Astrocyte (in vitro differentiated cells and primary cell): ENCODE results near the gene HELT.

Source experiments
- EZH2 ChIP-seq: IDR thresholded peaks from 2 replicates; pipeline ENCODE4 v1.6.1; 2012; ENCODE audit warnings: mild to moderate bottlenecking, low read length, inconsistent platforms; ENCODE audit not compliant: insufficient read depth
- TF ChIP-seq, protein P1 (sequence below): IDR thresholded peaks from 2 replicates; pipeline ENCODE4 v1.5.1; 2011; ENCODE audit warnings: low read depth, mild to moderate bottlenecking, inconsistent platforms, low read length, moderate library complexity; ENCODE audit not compliant: insufficient read depth

DNA sequence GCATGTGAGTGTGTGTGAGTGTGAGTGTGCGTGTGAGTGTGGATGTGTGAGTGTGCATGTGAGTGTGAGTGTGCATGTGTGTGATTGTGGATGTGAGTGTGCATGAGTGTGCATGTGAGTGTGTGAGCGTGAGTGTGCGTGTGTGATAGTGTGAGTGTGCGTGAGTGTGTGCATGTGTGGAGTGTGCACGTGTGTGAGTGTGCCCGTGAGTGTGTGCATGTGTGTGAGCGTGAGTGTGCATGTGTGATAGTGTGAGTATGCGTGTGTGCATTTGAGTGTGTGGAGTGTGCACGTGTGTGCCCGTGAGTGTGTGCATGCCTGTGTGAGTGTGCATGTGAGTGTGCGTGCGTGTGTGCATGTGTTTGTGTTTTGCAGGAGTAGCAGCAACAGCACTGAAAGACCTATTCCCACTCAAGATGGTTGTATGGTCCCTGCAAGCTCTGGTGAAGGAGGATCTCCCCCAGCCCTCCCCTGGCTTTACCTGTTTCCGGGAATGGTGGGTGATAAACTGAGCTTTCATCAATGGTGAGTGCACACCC, 30.7 kb upstream of the HELT start:
- TF ChIP-seq, protein P1, sequence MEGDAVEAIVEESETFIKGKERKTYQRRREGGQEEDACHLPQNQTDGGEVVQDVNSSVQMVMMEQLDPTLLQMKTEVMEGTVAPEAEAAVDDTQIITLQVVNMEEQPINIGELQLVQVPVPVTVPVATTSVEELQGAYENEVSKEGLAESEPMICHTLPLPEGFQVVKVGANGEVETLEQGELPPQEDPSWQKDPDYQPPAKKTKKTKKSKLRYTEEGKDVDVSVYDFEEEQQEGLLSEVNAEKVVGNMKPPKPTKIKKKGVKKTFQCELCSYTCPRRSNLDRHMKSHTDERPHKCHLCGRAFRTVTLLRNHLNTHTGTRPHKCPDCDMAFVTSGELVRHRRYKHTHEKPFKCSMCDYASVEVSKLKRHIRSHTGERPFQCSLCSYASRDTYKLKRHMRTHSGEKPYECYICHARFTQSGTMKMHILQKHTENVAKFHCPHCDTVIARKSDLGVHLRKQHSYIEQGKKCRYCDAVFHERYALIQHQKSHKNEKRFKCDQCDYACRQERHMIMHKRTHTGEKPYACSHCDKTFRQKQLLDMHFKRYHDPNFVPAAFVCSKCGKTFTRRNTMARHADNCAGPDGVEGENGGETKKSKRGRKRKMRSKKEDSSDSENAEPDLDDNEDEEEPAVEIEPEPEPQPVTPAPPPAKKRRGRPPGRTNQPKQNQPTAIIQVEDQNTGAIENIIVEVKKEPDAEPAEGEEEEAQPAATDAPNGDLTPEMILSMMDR: no peak
- TF ChIP-seq EZH2: no peak
